ENCODE results near the gene ACOT4. TPM values are rescaled to one million over a fixed set of nuclear protein-coding genes. Genes with fewer than 3 reads are reported as not detected.
"Not testable (repeated sequence)": the region's sequence is repeated elsewhere in the genome, so short reads cannot be mapped to it uniquely, and the experiment has no call there.

ACOT4 gene
- total RNA-seq, 2 donors from 2014 or later: 4.4 to 5.2 TPM

DNA sequence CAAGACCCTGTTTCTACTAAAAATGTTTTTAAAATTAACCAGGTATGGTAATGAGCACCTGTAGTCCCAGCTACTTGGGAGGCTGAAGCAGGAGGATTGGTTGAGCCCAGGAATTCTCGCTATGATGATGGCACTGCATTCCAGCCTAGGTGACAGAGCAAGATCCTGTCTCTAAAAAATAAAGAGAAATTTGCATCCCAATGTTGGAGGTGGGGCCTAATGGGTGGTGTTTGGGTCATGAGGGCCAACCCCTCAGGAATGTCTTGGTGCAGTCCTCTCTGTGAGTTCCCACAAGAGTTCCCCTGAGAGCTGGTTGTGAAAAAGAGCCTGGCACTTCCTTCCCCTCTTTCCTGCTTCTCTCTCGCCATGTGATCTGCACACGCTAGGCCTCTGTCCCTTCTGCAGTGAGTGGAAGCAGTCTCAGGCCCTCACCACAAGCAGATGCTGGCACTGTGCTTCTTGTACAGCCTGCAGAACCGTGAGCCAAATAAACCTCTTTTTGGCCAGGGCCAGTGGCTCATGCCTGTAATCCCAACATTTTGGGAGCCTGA is 31.9 kb downstream of the ACOT4 start:
- Mint-ChIP-seq H3K4me3 (no peak overlapping the region), H3K4me1 (ENCODE audit: low read depth) (peaks cover 7% of the 10 kb centered on the region), H3K27me3 (ENCODE audit: low read depth) (no peaks in the 10 kb centered on the region), H3K27ac (no peak overlapping the region), H3K36me3 (ENCODE audit: insufficient read depth in 2 of 2) (no peaks in the 10 kb centered on the region), H3K9me3 (no peaks in the 10 kb centered on the region)
- DNase-seq (no peak), ATAC-seq (replicated peaks in 1 of 2) (no peak)

DNA sequence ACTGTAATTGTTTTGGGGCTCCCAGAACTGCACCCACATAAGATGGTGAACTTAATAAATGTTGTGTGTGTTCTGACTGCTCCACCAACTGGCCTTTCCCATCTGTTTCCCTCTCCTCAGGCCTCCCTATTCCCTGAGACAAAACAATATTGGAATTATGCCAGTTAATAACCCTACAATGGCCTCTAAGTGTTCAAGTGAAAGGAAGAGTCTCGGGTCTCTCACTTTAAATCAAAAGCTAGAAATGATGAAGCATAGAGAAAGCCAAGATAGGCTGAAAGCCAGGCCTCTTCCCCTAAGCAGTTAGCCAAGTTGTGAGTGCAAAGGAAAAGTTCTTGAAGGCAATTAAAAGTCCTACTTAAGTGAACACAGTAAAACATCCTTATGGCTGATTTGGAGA is 34.0 kb downstream of the ACOT4 start:
- Mint-ChIP-seq H3K27ac (no peak overlapping the region), H3K4me3 (no peak overlapping the region), H3K4me1 (ENCODE audit: low read depth) (peaks cover 7% of the 10 kb centered on the region), H3K27me3 (ENCODE audit: low read depth) (no peaks in the 10 kb centered on the region), H3K9me3 (no peaks in the 10 kb centered on the region), H3K36me3 (ENCODE audit: insufficient read depth in 2 of 2) (no peaks in the 10 kb centered on the region)
- DNase-seq (no peak), ATAC-seq (replicated peaks in 1 of 2) (no peak)

DNA sequence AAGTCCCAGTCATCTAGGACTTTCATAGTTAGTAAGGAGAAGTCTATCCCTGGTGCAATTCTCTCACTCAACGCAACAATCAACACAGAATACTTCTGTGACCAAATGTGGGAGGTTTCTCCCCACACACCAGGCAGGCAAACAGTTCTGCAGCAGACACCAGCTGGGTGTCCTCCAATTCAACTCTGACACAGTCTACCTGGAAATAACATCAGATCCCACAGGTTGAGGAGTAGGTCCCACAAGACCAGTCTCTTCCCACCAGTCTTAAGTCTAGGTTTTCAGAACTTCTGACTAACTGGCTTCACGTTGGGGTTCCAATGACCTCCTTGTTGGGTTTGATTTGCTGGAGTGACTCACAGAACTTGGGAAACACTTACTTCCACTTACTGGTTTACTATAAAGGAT is 35.5 kb downstream of the ACOT4 start:
- no peaks in the 10 kb centered on the region for H3K27me3 Mint-ChIP-seq (ENCODE audit: low read depth)
- ATAC-seq (replicated peaks in 1 of 2): peak; percentile 69 to 87
- peak in 1 of 2 donors; percentile 11 for DNase-seq

DNA sequence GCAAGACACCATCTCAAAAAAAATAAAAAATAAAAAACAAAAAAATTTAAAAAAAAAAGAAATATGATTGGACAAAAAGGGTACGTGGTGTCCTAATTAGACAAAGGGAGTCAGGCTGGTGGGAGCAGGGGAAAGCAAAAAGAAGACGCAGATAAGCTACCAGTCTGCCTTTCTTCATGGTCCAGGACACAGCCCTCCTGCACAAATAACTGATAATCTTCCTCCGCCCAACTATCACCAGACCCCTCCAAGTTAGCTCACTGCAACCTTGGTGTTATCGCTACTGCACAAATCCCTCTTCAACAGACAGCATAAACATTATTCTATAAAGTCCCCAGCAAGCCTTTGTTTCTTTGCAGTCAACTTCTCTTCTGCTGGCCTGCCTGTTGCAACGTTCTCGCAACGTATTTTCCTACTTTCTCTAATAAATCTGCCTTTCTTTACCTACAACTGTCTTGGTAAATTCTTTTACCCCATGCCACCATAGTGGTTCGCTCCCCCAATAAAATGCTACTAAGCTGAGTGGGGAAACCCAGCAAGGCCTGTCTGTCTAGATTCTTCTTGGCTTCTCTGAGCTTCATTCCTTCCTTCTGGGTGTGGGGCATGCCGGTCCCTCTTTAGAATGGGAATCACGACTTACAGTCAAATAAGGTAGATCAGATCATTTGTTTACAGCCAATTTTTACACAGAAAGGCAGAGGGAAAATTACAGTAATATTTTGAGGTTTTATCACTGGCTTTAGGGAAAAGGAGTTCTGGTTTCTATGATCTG is 38.5 kb downstream of the ACOT4 start:
- Mint-ChIP-seq H3K4me3 (no peak overlapping the region), H3K9me3 (no peaks in the 10 kb centered on the region), H3K27ac (no peak overlapping the region), H3K27me3 (ENCODE audit: low read depth) (no peaks in the 10 kb centered on the region), H3K4me1 (ENCODE audit: low read depth) (peaks cover 20% of the 10 kb centered on the region), H3K36me3 (ENCODE audit: insufficient read depth in 2 of 2) (no peaks in the 10 kb centered on the region)
- DNase-seq: no peak
- no peak for ATAC-seq (replicated peaks in 1 of 2)

More for the DNA sequence above, 35.5 kb downstream of the ACOT4 start:
- H3K4me3 Mint-ChIP-seq: no peak overlapping the region
- H3K36me3 Mint-ChIP-seq (ENCODE audit: insufficient read depth in 2 of 2): no peaks in the 10 kb centered on the region
- H3K27ac Mint-ChIP-seq: no peak overlapping the region
- H3K9me3 Mint-ChIP-seq: no peaks in the 10 kb centered on the region
- H3K4me1 Mint-ChIP-seq (ENCODE audit: low read depth): peaks cover 7% of the 10 kb centered on the region

DNA sequence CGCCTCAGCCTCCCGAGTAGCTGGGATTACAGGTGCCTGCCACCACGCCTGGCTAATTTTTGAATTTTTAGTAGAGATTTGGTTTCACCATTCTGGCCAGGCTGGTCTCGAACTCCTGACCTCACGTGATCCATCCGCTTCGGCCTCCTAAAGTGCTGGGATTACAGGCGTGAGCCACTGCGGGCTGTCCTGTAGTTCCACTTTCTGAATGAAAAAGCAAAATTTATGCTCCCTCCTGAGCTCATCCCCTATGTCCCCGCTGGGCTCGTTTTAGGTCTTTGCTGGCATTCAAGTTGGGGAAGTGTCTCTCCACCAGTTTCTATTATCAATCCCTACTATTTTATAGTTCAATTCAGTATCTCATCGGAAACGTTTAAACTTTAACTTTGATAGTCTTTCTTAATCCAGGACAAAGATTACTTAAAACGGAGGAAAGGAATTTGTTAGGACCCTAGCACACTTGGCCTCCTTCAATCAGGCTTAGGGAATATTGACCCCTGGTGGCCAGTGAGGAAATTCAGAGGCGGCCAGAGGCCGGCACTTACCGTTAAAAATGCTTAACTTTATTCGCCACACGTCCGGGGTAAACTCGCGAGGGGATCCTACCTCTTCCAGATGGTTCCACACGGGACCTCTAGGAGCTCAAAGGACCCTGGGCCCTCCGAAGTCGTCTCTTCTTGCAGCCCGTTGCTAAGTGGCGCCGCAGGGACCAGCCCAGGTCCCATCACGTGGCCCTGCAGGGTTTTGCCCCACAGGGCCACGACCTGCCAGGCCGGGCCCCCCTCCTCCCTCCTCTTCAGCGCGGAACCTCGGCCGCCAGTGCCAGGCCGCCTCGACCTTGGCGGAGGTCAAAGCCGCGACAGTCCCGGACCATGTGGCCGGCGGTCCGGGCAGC is 41.7 kb downstream of the ACOT4 start:
- Mint-ChIP-seq H3K9me3 (no peaks in the 10 kb centered on the region), H3K27ac (no peak overlapping the region), H3K36me3 (ENCODE audit: insufficient read depth in 2 of 2) (no peaks in the 10 kb centered on the region), H3K4me1 (ENCODE audit: low read depth) (peaks cover 13% of the 10 kb centered on the region), H3K4me3 (peak overlapping the region; percentile 75 to 84), H3K27me3 (ENCODE audit: low read depth) (no peaks in the 10 kb centered on the region)
- DNase-seq (peak; percentile 62 to 71), ATAC-seq (replicated peaks in 1 of 2) (peak; percentile 86 to 90)

DNA sequence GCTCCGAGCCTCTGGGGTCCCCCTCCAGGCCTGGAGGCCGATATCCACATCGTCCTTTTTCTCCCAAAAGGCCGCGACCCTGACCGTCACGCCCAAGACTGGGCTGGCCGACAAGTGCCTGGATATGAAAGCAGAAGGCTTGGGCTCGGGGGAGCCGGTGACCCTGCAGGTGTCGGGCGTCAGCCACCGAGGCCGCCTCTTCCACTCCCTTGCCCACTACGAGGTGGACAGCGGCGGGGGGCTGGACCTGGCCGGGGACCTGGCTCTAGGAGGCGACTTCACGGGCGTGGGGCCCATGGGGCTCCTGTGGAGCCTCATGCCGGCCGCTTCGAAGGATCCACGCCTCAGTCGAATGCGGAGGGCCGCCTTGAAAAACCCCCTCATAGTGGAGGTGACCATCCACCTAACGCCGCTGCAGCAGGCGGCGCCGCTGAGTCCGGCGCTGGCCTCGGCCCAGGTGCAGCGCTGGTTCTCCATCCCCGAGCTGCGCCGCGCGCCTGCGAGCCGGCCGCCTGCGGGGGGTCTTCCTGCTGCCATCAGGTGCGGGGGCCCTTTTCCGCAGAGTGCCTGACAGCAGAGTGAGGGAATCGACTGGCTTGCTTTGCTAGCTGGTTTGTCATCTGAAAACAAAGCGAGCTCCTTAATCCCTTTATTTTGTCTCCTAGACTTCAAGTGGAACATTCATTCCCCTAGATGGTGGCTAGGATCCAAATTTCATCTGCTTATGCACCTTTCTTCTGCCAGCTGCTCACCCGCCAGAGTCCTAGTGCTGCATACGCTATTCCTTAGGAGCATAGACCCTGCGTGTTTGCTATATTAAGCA is 42.5 kb downstream of the ACOT4 start:
- Mint-ChIP-seq H3K27ac (no peak overlapping the region), H3K36me3 (ENCODE audit: insufficient read depth in 2 of 2) (no peaks in the 10 kb centered on the region), H3K4me1 (ENCODE audit: low read depth) (peaks cover 17% of the 10 kb centered on the region), H3K4me3 (peak overlapping the region; percentile 75 to 84), H3K9me3 (no peaks in the 10 kb centered on the region), H3K27me3 (ENCODE audit: low read depth) (no peaks in the 10 kb centered on the region)
- peak in 1 of 2 donors; percentile 13 for DNase-seq
- peak; percentile 27 to 40 for ATAC-seq (replicated peaks in 1 of 2)

DNA sequence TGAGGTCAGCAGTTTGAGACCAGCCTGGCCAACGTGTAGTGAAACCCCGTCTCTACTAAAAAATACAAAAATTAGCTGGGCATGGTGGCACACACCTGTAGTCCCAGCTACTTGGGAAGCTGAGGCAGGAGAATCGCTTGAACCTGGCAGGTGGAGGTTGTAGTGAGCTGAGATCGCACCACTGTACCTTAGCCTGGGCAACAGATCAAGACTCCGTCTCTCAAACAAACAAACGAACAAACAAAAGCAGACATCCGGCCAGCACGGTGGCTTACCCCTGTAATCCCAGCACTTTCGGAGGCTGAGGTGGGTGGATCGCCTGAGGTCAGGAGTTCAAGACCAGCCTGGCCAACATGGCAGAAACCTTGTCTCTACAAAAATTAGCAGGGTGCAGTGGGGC is 44.7 kb downstream of the ACOT4 start:
- H3K27ac Mint-ChIP-seq; H3K27me3 Mint-ChIP-seq (ENCODE audit: low read depth); H3K4me3 Mint-ChIP-seq; DNase-seq; H3K36me3 Mint-ChIP-seq (ENCODE audit: insufficient read depth in 2 of 2); H3K9me3 Mint-ChIP-seq; ATAC-seq (replicated peaks in 1 of 2): not testable (repeated sequence)
- H3K4me1 Mint-ChIP-seq (ENCODE audit: low read depth): peaks cover 24% of the 10 kb centered on the region

DNA sequence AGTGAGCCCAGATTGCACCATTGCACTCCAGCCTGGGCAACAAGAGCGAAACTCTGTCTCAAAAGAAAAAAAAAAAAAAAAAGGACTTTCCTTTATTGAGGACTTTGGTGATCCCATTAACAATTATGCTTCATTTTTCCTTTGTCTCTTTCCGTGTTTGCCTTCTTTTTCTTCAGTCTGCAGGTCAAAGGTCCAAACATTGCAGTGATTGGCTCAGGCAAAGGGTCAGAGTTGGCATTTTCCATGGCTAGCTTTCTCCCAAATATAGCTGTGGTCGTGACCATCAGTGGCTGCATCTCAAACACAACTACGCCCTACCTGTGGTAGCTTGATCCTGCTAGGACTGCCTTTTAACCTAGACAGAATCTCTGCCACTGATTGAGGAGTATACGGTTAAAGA is 46.2 kb downstream of the ACOT4 start:
- H3K4me1 Mint-ChIP-seq (ENCODE audit: low read depth): peaks cover 24% of the 10 kb centered on the region
- H3K4me3 Mint-ChIP-seq: no peak overlapping the region
- ATAC-seq (replicated peaks in 1 of 2) (no peak), DNase-seq (no peak)
- H3K36me3 Mint-ChIP-seq (ENCODE audit: insufficient read depth in 2 of 2): no peaks in the 10 kb centered on the region
- no peaks in the 10 kb centered on the region for H3K27me3 Mint-ChIP-seq (ENCODE audit: low read depth)
- H3K9me3 Mint-ChIP-seq: no peaks in the 10 kb centered on the region
- H3K27ac Mint-ChIP-seq: no peak overlapping the region

DNA sequence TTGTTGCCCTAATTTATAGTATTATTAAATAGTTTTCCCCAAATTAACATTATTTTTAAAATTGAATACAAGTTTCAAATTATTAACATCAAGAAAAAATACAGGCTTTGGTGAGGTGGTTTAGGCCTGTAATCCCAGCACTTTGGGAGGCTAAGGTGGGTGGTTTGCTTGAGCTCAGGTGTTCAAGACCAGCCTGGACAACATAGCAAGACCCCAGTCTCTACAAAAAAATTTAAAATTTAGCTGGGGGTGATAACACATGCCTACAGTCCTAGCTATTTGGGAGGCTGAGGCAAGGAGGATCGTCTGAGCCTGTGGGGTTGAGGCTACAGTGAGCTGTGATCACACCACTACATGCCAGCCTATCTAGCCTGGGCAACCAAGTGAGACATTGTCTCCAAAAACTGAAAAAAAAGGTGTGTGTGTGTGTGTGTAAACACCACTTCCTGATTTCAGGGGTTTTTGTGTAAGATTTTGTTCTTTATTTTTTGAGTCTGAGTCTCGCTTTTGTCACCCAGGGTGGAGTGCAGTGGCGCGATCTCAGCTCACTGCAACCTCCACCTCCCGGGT is 49.2 kb downstream of the ACOT4 start:
- ATAC-seq (replicated peaks in 1 of 2) (no peak), DNase-seq (no peak)
- Mint-ChIP-seq H3K4me1 (ENCODE audit: low read depth) (peaks cover 28% of the 10 kb centered on the region), H3K27ac (no peak overlapping the region), H3K27me3 (ENCODE audit: low read depth) (no peaks in the 10 kb centered on the region), H3K9me3 (no peaks in the 10 kb centered on the region), H3K36me3 (ENCODE audit: insufficient read depth in 2 of 2) (no peaks in the 10 kb centered on the region), H3K4me3 (no peak overlapping the region)

DNA sequence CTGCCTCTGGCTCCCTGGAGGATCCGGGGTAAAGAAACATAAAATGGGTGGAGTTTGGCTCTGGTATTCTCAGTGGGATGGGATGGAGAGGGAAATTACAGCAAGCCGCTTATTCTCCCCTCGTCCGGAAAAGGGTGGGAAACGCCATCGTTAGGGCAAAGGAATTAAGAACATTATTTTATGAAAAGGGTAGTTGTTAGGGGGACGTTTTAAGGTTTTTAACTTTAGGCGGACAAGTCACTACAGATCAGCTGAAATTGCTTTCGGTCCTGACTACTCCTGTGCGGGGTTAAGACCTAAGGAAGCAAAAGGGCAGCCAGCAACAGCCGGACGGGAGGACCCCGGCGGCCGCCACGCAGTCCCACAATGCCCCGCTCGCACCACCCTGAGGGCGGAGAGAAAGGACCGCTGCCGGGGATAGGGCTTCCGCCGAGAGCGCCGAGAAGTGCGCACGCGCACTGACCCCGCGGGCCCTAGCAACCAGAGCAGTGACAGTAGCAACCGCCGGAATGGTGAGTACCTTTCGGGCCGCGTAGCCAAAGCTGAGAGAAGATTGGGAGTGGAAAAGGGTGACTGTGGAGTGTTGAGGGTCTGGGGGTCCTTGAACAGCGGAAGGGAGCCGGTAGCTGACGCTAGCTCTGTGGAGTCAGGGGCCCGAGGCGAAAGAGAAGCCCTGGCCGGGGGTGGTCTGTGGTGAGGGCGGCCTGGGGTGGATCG is 53.0 kb downstream of the ACOT4 start, which contains the start of gene DNAL1:
Gene DNAL1, plus strand, starts transcription at position 456 of the 717 bp plus-strand sequence. Its CDS starts 54 bp downstream, at position 510.
- peak within 1 kb of the TSS; percentile 93 for H3K27ac Mint-ChIP-seq
- ATAC-seq (replicated peaks in 1 of 2): peak; percentile 100
- peaks cover 21% of the 10 kb centered on the region for H3K4me1 Mint-ChIP-seq (ENCODE audit: low read depth)
- peak within 1 kb of the TSS; percentile 89 to 94 for H3K4me3 Mint-ChIP-seq
- H3K36me3 Mint-ChIP-seq (ENCODE audit: insufficient read depth in 2 of 2): no peaks in the 10 kb centered on the region
- H3K9me3 Mint-ChIP-seq: no peaks in the 10 kb centered on the region
- no peaks in the 10 kb centered on the region for H3K27me3 Mint-ChIP-seq (ENCODE audit: low read depth)
- peak; percentile 94 to 96 for DNase-seq

DNA sequence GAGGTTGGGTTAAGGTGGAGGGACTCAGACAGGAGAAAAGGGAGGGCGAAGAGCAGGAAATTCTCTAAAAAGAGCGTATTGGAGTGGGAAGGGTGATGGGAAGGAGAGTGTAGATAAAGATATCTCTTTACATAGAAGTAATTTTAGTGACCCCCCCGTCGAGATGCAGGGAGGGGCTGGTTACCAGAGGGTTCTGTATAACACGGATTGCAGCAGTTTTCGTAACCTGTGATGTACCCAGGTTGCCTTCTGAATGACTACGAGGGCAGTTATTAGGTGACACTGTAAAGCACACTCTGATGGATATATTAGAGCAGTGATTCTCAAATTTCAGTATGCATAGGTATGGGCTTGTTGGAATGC is 53.6 kb downstream of the ACOT4 start:
- no peaks in the 10 kb centered on the region for H3K36me3 Mint-ChIP-seq (ENCODE audit: insufficient read depth in 2 of 2)
- peak overlapping the region; percentile 93 for H3K27ac Mint-ChIP-seq
- ATAC-seq (replicated peaks in 1 of 2) (no peak), DNase-seq (no peak)
- peaks cover 18% of the 10 kb centered on the region for H3K4me1 Mint-ChIP-seq (ENCODE audit: low read depth)
- H3K9me3 Mint-ChIP-seq: no peaks in the 10 kb centered on the region
- H3K4me3 Mint-ChIP-seq: peak overlapping the region; percentile 89 to 94
- no peaks in the 10 kb centered on the region for H3K27me3 Mint-ChIP-seq (ENCODE audit: low read depth)
